ENCODE results near the gene KCNMA1.

KCNMA1 gene

GRCh38 chr10:77236700-77237099, 400.9 kb downstream of the KCNMA1 start:
- Histone ChIP-seq H3K4me3 (no peak overlapping the region), H3K4me1 (no peaks in the 10 kb centered on the region), H3K27me3 (no peaks in the 10 kb centered on the region), H3K4me2 (no peak overlapping the region), H3K27ac (no peak overlapping the region), H3K36me3 (no peaks in the 10 kb centered on the region), H4K20me1 (no peaks in the 10 kb centered on the region), H3K9ac (no peak overlapping the region), H3K9me3 (no peaks in the 10 kb centered on the region)
- no peak for TF ChIP-seq Cebpa-rat (IDR thresholded peaks at IDR 0.05)

DNA sequence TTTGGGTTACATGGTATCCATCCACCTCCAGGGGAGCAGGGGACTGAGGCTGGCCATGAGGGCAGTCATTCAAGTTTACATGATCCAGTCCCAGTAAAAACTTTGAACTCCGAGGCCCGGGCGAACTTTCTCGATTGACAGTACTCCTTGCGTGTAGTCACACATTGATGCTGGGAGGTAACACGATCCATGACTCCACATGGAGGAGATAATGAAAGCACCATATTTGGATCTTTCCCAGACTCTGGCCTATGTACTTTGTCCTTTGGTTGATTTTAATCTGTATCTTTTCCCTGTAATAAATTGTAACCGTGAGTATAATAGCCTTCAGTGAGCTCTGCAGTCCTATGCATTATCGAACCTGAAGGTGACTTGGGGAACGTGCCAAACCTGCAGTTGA, 401.6 kb downstream of the KCNMA1 start:
- H3K9ac ChIP-seq, result no peak overlapping the region
- no peaks in the 10 kb centered on the region for H3K36me3 ChIP-seq
- H3K27me3 ChIP-seq, result no peaks in the 10 kb centered on the region
- no peaks in the 10 kb centered on the region for H3K9me3 ChIP-seq
- no peak overlapping the region for H3K4me3 ChIP-seq
- no peaks in the 10 kb centered on the region for H3K4me1 ChIP-seq
- H4K20me1 ChIP-seq, result no peaks in the 10 kb centered on the region
- TF ChIP-seq Cebpa-rat (IDR thresholded peaks at IDR 0.05), result no peak
- H3K27ac ChIP-seq, result no peak overlapping the region
- H3K4me2 ChIP-seq, result no peak overlapping the region

DNA sequence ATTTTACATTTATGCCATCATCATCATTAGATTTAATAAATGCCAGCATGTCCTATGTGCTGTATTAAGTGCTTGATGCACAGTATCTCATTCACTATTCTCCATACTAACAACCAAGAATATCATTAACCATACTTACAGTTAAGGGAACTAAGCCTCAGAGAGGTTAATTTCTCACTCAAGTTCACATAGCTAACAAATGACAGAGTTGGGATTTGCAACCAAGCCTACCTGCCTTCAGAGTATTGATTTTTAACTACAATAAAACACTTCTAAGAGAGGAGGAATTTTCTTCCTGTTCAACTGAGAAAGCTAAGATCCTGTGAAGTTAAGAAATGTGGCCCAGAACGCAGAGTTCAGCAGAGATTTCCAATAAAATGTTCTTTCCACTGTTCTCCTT, 403.0 kb downstream of the KCNMA1 start:
- Histone ChIP-seq H4K20me1 (no peaks in the 10 kb centered on the region), H3K4me3 (no peak overlapping the region), H3K9ac (no peak overlapping the region), H3K4me1 (no peaks in the 10 kb centered on the region), H3K4me2 (no peak overlapping the region), H3K36me3 (no peaks in the 10 kb centered on the region), H3K27ac (no peak overlapping the region), H3K9me3 (no peaks in the 10 kb centered on the region), H3K27me3 (no peaks in the 10 kb centered on the region)
- TF ChIP-seq Cebpa-rat (IDR thresholded peaks at IDR 0.05), result no peak

DNA sequence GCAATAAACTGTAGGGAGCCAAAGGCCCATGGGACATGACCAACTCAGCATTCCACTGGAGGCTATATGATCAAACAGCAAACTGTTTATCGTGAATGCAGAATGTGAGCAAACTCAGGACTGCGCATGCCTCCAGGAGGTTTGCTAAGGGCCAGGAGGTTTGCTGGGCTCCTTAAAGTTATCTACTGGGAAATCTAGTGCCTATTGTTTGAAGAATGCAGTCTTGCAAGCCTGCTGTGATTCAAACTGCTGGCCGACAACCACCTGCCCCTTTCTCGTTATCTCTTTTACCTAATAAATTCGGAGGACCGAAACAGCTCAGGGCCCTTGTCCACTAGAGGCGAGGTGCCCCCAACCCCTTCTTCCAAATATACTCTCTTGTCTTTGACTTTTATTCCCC, 404.1 kb downstream of the KCNMA1 start:
- Histone ChIP-seq H3K27me3 (no peaks in the 10 kb centered on the region), H3K9me3 (no peaks in the 10 kb centered on the region), H3K9ac (no peak overlapping the region), H3K4me2 (no peak overlapping the region), H3K4me3 (no peak overlapping the region), H4K20me1 (no peaks in the 10 kb centered on the region), H3K36me3 (no peaks in the 10 kb centered on the region), H3K4me1 (no peaks in the 10 kb centered on the region), H3K27ac (no peak overlapping the region)
- no peak for TF ChIP-seq Cebpa-rat (IDR thresholded peaks at IDR 0.05)

- no peaks in the 10 kb centered on the region for H3K27me3 ChIP-seq
- H3K9ac ChIP-seq, result no peak overlapping the region
- no peak overlapping the region for H3K4me2 ChIP-seq
- no peaks in the 10 kb centered on the region for H4K20me1 ChIP-seq
- no peaks in the 10 kb centered on the region for H3K4me1 ChIP-seq
- no peak for TF ChIP-seq Cebpa-rat (IDR thresholded peaks at IDR 0.05)
- no peak overlapping the region for H3K4me3 ChIP-seq
- H3K9me3 ChIP-seq, result no peaks in the 10 kb centered on the region
- no peak overlapping the region for H3K27ac ChIP-seq
- H3K36me3 ChIP-seq, result no peaks in the 10 kb centered on the region
Observed at GRCh38 chr10:77231884-77232610, 405.6 kb downstream of the KCNMA1 start.

- no peak overlapping the region for H3K4me2 ChIP-seq
- no peak overlapping the region for H3K27ac ChIP-seq
- no peak for TF ChIP-seq Cebpa-rat (IDR thresholded peaks at IDR 0.05)
- H3K27me3 ChIP-seq, result no peaks in the 10 kb centered on the region
- H3K36me3 ChIP-seq, result no peaks in the 10 kb centered on the region
- no peaks in the 10 kb centered on the region for H4K20me1 ChIP-seq
- no peak overlapping the region for H3K4me3 ChIP-seq
- H3K9me3 ChIP-seq, result no peaks in the 10 kb centered on the region
- no peak overlapping the region for H3K9ac ChIP-seq
- H3K4me1 ChIP-seq, result no peaks in the 10 kb centered on the region
Observed at GRCh38 chr10:77231375-77231774, 406.2 kb downstream of the KCNMA1 start.

GRCh38 chr10:77230194-77230593, 407.4 kb downstream of the KCNMA1 start:
- TF ChIP-seq Cebpa-rat (IDR thresholded peaks at IDR 0.05), result no peak
- H3K9ac ChIP-seq, result no peak overlapping the region
- H3K4me3 ChIP-seq, result no peak overlapping the region
- H3K27me3 ChIP-seq, result no peaks in the 10 kb centered on the region
- no peaks in the 10 kb centered on the region for H4K20me1 ChIP-seq
- H3K36me3 ChIP-seq, result no peaks in the 10 kb centered on the region
- H3K27ac ChIP-seq, result no peak overlapping the region
- H3K4me2 ChIP-seq, result no peak overlapping the region
- H3K4me1 ChIP-seq, result peaks cover 11% of the 10 kb centered on the region
- no peaks in the 10 kb centered on the region for H3K9me3 ChIP-seq

- H3K36me3 ChIP-seq, result no peaks in the 10 kb centered on the region
- no peak for TF ChIP-seq Cebpa-rat (IDR thresholded peaks at IDR 0.05)
- H3K27me3 ChIP-seq, result no peaks in the 10 kb centered on the region
- H3K4me2 ChIP-seq, result no peak overlapping the region
- H3K4me3 ChIP-seq, result no peak overlapping the region
- H3K9me3 ChIP-seq, result no peaks in the 10 kb centered on the region
- H3K27ac ChIP-seq, result no peak overlapping the region
- peaks cover 14% of the 10 kb centered on the region for H3K4me1 ChIP-seq
- no peak overlapping the region for H3K9ac ChIP-seq
- no peaks in the 10 kb centered on the region for H4K20me1 ChIP-seq
Observed at GRCh38 chr10:77229704-77230103, 407.9 kb downstream of the KCNMA1 start.

- Histone ChIP-seq H3K9ac (no peak overlapping the region), H3K4me3 (no peak overlapping the region), H3K36me3 (no peaks in the 10 kb centered on the region), H4K20me1 (no peaks in the 10 kb centered on the region), H3K4me1 (peaks cover 14% of the 10 kb centered on the region), H3K4me2 (no peak overlapping the region), H3K27ac (no peak overlapping the region), H3K9me3 (no peaks in the 10 kb centered on the region), H3K27me3 (no peaks in the 10 kb centered on the region)
- no peak for TF ChIP-seq Cebpa-rat (IDR thresholded peaks at IDR 0.05)
Observed at GRCh38 chr10:77228559-77228958, 409.0 kb downstream of the KCNMA1 start.

DNA sequence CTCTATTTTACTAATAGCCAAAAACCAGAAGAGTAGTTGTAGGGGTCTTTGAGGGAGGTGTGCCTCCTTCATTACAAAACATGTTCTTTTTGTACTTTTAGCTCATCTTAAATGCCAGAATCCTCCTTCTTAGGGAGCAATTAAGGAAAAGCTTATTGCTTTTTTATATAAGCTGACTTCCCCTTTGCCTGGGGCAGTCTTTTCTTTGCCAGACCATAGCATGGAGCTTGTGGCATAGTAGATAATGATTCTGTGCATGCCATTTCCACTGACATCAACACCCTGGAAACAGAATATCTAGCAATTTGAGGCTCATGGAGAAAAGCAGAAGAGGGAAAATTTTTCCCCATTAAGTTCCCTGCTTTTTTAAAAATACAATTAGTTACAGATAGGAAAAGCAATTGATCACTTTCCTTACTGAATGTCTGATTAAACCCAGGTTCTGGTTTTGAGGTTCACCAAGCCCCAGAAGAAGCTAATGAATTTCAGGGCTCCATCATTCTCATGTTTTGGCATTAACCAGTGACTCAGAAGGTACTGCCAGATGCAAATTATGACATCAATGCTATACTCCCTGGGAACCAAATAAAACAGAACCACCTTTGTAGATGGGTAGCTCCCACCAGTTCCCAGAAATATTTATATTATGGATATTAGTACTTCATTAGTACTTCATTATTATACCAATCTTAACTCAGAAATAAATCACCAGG, 410.6 kb downstream of the KCNMA1 start:
- no peak for TF ChIP-seq Cebpa-rat (IDR thresholded peaks at IDR 0.05)
- no peaks in the 10 kb centered on the region for H3K36me3 ChIP-seq
- no peak overlapping the region for H3K27ac ChIP-seq
- no peaks in the 10 kb centered on the region for H4K20me1 ChIP-seq
- H3K9ac ChIP-seq, result no peak overlapping the region
- peaks cover 14% of the 10 kb centered on the region for H3K4me1 ChIP-seq
- H3K4me2 ChIP-seq, result no peak overlapping the region
- H3K9me3 ChIP-seq, result no peaks in the 10 kb centered on the region
- H3K4me3 ChIP-seq, result no peak overlapping the region
- no peaks in the 10 kb centered on the region for H3K27me3 ChIP-seq
